Measurements from ENCODE around the gene GPR146. TPM values are rescaled to one million over a fixed set of nuclear protein-coding genes. Genes with fewer than 3 reads are reported as not detected.

GPR146 gene
- polyA plus RNA-seq, 3 donors: 0.48 to 0.92 (median 0.48) TPM

GRCh38 chr7:1019255-1019785 lies 25.0 kb upstream of the GPR146 start:
- H3K27ac Mint-ChIP-seq: peak overlapping the region in 1 of 7 donors; percentile 41
- peaks cover 28 to 46% (median 36%) of the 10 kb centered on the region in 7 donors for H3K9me3 Mint-ChIP-seq

GRCh38 chr7:1019789-1020610 lies 24.3 kb upstream of the GPR146 start:
- DNase-seq: no peak
- peaks cover 11 to 13% of the 10 kb centered on the region in 2 donors for H3K4me1 ChIP-seq (ENCODE audit: control insufficient read depth in 1 of 2, insufficient read depth in 2 of 2, low read length in 2 of 2)
- H3K79me2 ChIP-seq (ENCODE audit: insufficient read depth, low read length): peaks cover 19% of the 10 kb centered on the region
- intact Hi-C loops (cut with micrococcal nuclease): no loop called here
- peaks cover 66% of the 10 kb centered on the region for H4K20me1 ChIP-seq (ENCODE audit: insufficient read depth, low read length)
- no peak overlapping the region for H3K4me3 Mint-ChIP-seq
- H3K4me3 ChIP-seq (replicated peaks in 1 of 3; ENCODE audit: low read depth in 2 of 3, low read length in 3 of 3): no peak overlapping the region
- H3K27me3 ChIP-seq (ENCODE audit: control insufficient read depth in 2 of 2, insufficient read depth in 2 of 2, low read length in 2 of 2): no peaks in the 10 kb centered on the region
- WGBS (ENCODE audit: insufficient coverage): 97% methylated on average over 39 of the region's 42 CpGs
- peaks cover 1 to 3% (median 2%) of the 10 kb centered on the region in 3 donors for H3K27me3 Mint-ChIP-seq (ENCODE audit: low read depth in 3 of 3)
- TF ChIP-seq, protein P1, sequence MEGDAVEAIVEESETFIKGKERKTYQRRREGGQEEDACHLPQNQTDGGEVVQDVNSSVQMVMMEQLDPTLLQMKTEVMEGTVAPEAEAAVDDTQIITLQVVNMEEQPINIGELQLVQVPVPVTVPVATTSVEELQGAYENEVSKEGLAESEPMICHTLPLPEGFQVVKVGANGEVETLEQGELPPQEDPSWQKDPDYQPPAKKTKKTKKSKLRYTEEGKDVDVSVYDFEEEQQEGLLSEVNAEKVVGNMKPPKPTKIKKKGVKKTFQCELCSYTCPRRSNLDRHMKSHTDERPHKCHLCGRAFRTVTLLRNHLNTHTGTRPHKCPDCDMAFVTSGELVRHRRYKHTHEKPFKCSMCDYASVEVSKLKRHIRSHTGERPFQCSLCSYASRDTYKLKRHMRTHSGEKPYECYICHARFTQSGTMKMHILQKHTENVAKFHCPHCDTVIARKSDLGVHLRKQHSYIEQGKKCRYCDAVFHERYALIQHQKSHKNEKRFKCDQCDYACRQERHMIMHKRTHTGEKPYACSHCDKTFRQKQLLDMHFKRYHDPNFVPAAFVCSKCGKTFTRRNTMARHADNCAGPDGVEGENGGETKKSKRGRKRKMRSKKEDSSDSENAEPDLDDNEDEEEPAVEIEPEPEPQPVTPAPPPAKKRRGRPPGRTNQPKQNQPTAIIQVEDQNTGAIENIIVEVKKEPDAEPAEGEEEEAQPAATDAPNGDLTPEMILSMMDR (IDR thresholded peaks at IDR 0.05): no peak
- no peak overlapping the region for H3K27ac ChIP-seq (ENCODE audit: low read depth in 1 of 2, low read length in 2 of 2)
- no peak overlapping the region for H3K27ac Mint-ChIP-seq
- peaks cover 10% of the 10 kb centered on the region for H3K4me1 Mint-ChIP-seq
- H3K9me3 ChIP-seq (replicated peaks in 1 of 2; ENCODE audit: control insufficient read depth in 1 of 2, insufficient read depth in 1 of 2, low read length in 2 of 2): peaks cover 20 to 36% of the 10 kb centered on the region in 2 donors
- H2AFZ ChIP-seq (ENCODE audit: insufficient read depth, low read depth, low read length, poor library complexity, severe bottlenecking): no peak overlapping the region
- no peak overlapping the region for H3K4me2 ChIP-seq (replicated peaks; ENCODE audit: extremely low read depth, low read length, poor library complexity, severe bottlenecking)
- H3K36me3 Mint-ChIP-seq: peaks cover 17 to 46% of the 10 kb centered on the region in 2 donors
- H3K9me3 Mint-ChIP-seq: peaks cover 28 to 46% (median 36%) of the 10 kb centered on the region in 7 donors
- peaks cover 0 to 17% of the 10 kb centered on the region in 2 donors for H3K36me3 ChIP-seq (replicated peaks in 1 of 2; ENCODE audit: control insufficient read depth in 1 of 2, insufficient read depth in 2 of 2, low read length in 2 of 2)
- no peak overlapping the region for H3K9ac ChIP-seq (ENCODE audit: insufficient read depth, low read length, poor library complexity, severe bottlenecking)

More at GRCh38 chr7:1019255-1019785, 25.0 kb upstream of the GPR146 start:
- peaks cover 66% of the 10 kb centered on the region for H4K20me1 ChIP-seq (ENCODE audit: insufficient read depth, low read length)
- Mint-ChIP-seq H3K4me1 (peaks cover 4% of the 10 kb centered on the region), H3K4me3 (no peak overlapping the region), H3K27me3 (ENCODE audit: low read depth in 3 of 3) (peaks cover 1 to 3% (median 2%) of the 10 kb centered on the region in 3 donors), H3K36me3 (peaks cover 17 to 40% of the 10 kb centered on the region in 2 donors)
- no peak overlapping the region for H3K9ac ChIP-seq (ENCODE audit: insufficient read depth, low read length, poor library complexity, severe bottlenecking)
- WGBS (ENCODE audit: insufficient coverage): 98% methylated on average over 11 of the region's 14 CpGs
- no peak overlapping the region for H3K27ac ChIP-seq (ENCODE audit: low read depth in 1 of 2, low read length in 2 of 2)
- H3K36me3 ChIP-seq (replicated peaks in 1 of 2; ENCODE audit: control insufficient read depth in 1 of 2, insufficient read depth in 2 of 2, low read length in 2 of 2): peaks cover 0 to 16% of the 10 kb centered on the region in 2 donors
- TF ChIP-seq, protein P1 (IDR thresholded peaks at IDR 0.05): no peak
- no peak overlapping the region for H3K4me2 ChIP-seq (replicated peaks; ENCODE audit: extremely low read depth, low read length, poor library complexity, severe bottlenecking)
- peaks cover 20 to 36% of the 10 kb centered on the region in 2 donors for H3K9me3 ChIP-seq (replicated peaks in 1 of 2; ENCODE audit: control insufficient read depth in 1 of 2, insufficient read depth in 1 of 2, low read length in 2 of 2)
- peaks cover 5 to 6% of the 10 kb centered on the region in 2 donors for H3K4me1 ChIP-seq (ENCODE audit: control insufficient read depth in 1 of 2, insufficient read depth in 2 of 2, low read length in 2 of 2)
- intact Hi-C loops (cut with micrococcal nuclease): no loop called here
- H3K79me2 ChIP-seq (ENCODE audit: insufficient read depth, low read length): peaks cover 18% of the 10 kb centered on the region
- no peaks in the 10 kb centered on the region for H3K27me3 ChIP-seq (ENCODE audit: control insufficient read depth in 2 of 2, insufficient read depth in 2 of 2, low read length in 2 of 2)
- no peak overlapping the region for H2AFZ ChIP-seq (ENCODE audit: insufficient read depth, low read depth, low read length, poor library complexity, severe bottlenecking)
- H3K4me3 ChIP-seq (replicated peaks in 1 of 3; ENCODE audit: low read depth in 2 of 3, low read length in 3 of 3): no peak overlapping the region
- no peak for DNase-seq

All from CD14-positive monocyte (primary cell).